GM23248 (cell line): ENCODE measurements around the gene TP53INP2. TPM values are rescaled to one million over a fixed set of nuclear protein-coding genes. Genes with fewer than 3 reads are reported as not detected.
A peak's percentile ranks its signal among the peaks of the same experiment; 100 is the strongest.

Experiments used
- DNase-seq: peaks from one replicate; pipeline ENCODE4 v3.0.0-alpha.2; 2015
- H2AFZ ChIP-seq: fragments of 200-600 bp; sonication (generic); 2 replicates; pipeline ENCODE4 v1.6.1; 2016; ENCODE audit warnings: antibody characterized with exemption
- H3F3A ChIP-seq: fragments of 200-600 bp; sonication (generic); 2 replicates; pipeline ENCODE4 v1.6.1; 2016; ENCODE audit warnings: mild to moderate bottlenecking, antibody characterized with exemption, mixed run types; ENCODE audit not compliant: insufficient read depth
- H3K27ac ChIP-seq: fragments of 200-600 bp; sonication (generic); 2 replicates; pipeline ENCODE4 v1.5.1; 2016; ENCODE audit warnings: mild to moderate bottlenecking
- H3K27me3 ChIP-seq: fragments of 200-600 bp; sonication (generic); replicated peaks from 2 replicates; pipeline ENCODE4 v1.6.1; 2016; ENCODE audit warnings: mild to moderate bottlenecking; ENCODE audit not compliant: insufficient read depth
- H3K36me3 ChIP-seq: fragments of 200-600 bp; sonication (generic); 2 replicates; pipeline ENCODE4 v1.6.1; 2016; ENCODE audit warnings: low read depth, mild to moderate bottlenecking
- H3K4me1 ChIP-seq: fragments of 200-600 bp; sonication (generic); 2 replicates; pipeline ENCODE4 v1.6.1; 2016; ENCODE audit warnings: mild to moderate bottlenecking; ENCODE audit not compliant: insufficient read depth
- H3K4me2 ChIP-seq: fragments of 200-600 bp; sonication (generic); one replicate; pipeline ENCODE4 v1.6.1; 2016; ENCODE audit warnings: mild to moderate bottlenecking; ENCODE audit not compliant: unreplicated experiment
- H3K4me3 ChIP-seq: fragments of 200-600 bp; sonication (generic); 2 replicates; pipeline ENCODE4 v1.5.1; 2016; ENCODE audit warnings: mild to moderate bottlenecking
- H3K79me2 ChIP-seq: fragments of 200-600 bp; sonication (generic); 2 replicates; pipeline ENCODE4 v1.6.1; 2016; ENCODE audit warnings: mild to moderate bottlenecking; ENCODE audit not compliant: insufficient read depth
- H3K9ac ChIP-seq: fragments of 200-600 bp; sonication (generic); 2 replicates; pipeline ENCODE4 v1.6.1; 2016; ENCODE audit warnings: mild to moderate bottlenecking
- H3K9me2 ChIP-seq: fragments of 200-600 bp; sonication (generic); 2 replicates; pipeline ENCODE4 v1.6.1; 2016; ENCODE audit warnings: mixed run types, mild to moderate bottlenecking, moderate library complexity; ENCODE audit not compliant: insufficient read depth
- H3K9me3 ChIP-seq: fragments of 200-600 bp; sonication (generic); one replicate; pipeline ENCODE4 v1.6.1; 2017; ENCODE audit warnings: low read depth
- H4K20me1 ChIP-seq: fragments of 200-600 bp; sonication (generic); 2 replicates; pipeline ENCODE4 v1.6.0; 2016; ENCODE audit not compliant: insufficient read depth
- EZH2 ChIP-seq: fragments of 200-600 bp; sonication (generic); IDR thresholded peaks from 2 replicates; pipeline ENCODE4 v1.6.1; 2018; ENCODE audit warnings: antibody characterized with exemption, mild to moderate bottlenecking; ENCODE audit not compliant: insufficient read depth, poor library complexity, severe bottlenecking
- EZH2phosphoT487 ChIP-seq: fragments of 200-600 bp; sonication (generic); IDR thresholded peaks from 2 replicates; pipeline ENCODE4 v1.6.1; 2018; ENCODE audit warnings: antibody characterized with exemption, moderate library complexity, mild to moderate bottlenecking, low read depth; ENCODE audit not compliant: insufficient read depth
- WGBS, 2 experiments: methylation state at CpG; one replicate each; pipeline ENCODE4 v1.1.6; 2015 to 2017; ENCODE audit warnings: low lambda C conversion rate in 2 of 2, low coverage in 1 of 2; ENCODE audit errors: missing lambda C conversion rate in 2 of 2; 5-methylcytosine and 5-hydroxymethylcytosine counted together
- in situ Hi-C: fragments of 300-500 bp; cut with MboI; formaldehyde crosslinking; loops from 2 replicates; pipeline ENCODE4 v1.15.0; 2020
- polyA plus RNA-seq: library from polyadenylated mRNA; unstranded; fragments of >200 nt; fragmentation: Nextera tagmentation; extraction: Ambion mirVana; gene quantifications from 2 replicates; pipeline ENCODE4 v1.2.1, GENCODE V29; 2016
- total RNA-seq: library from RNA; depleted of rRNA; stranded (reverse); fragments of >200 nt; shearing (Covaris generic); gene quantifications from 2 replicates; pipeline ENCODE4 v1.2.3, GENCODE V29; 2014

TP53INP2 gene
- total and polyA plus RNA-seq, 2 experiments from 2014 or later, result 3.9 to 4.4 TPM

DNA sequence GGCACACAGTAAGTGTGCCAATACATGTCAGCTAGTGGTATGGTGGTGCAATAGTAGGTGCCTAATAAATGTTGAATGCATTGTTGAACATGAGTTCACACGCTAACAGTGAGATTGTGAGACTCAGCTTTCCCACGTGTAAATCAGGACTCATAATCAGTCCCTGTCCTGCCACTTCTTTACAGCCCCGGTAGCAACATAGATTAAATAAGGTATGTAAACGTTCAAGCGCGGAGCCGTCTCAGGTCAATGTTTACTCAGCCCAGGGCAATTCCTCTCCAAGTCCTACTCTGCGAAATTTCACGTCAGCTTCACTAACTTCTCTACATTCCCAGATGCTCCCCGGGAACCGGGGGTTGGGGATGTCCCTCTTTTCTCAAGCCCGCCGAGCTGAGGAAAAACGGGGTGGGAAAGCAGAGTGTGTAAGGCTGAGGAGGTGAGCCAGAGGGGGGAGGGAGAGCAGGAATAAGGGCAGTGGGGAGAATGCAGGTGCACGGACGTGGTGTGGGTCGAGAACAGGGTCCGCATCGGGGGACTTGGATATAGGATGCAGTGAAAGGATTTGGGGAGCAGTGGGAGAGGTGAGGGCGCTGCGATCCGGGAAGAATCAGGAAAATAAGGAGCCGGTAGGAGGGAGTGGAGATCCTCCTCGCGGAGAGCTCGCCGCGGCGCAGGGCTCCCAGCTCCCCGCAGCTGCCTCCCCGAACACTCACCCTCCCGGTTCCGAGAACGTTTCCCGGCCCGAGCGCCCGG lies 544 bp upstream of the TP53INP2 start:
- no peaks in the 10 kb centered on the region for H3K36me3 ChIP-seq
- peak overlapping the region; percentile 88 for H2AFZ ChIP-seq
- 4 to 9% methylated on average over 21 to 38 of the region's 38 CpGs for WGBS, 2 experiments
- H3K27ac ChIP-seq, result peak overlapping the region; percentile 95
- H3K4me3 ChIP-seq, result peak overlapping the region; percentile 88
- TF ChIP-seq EZH2phosphoT487 (no peak), EZH2 (no peak)
- H3K79me2 ChIP-seq, result no peaks in the 10 kb centered on the region
- peak overlapping the region; percentile 100 for H3K9ac ChIP-seq
- peak; percentile 58 for DNase-seq
- H3K4me1 ChIP-seq, result peaks cover 15% of the 10 kb centered on the region
- H4K20me1 ChIP-seq, result no peaks in the 10 kb centered on the region
- peaks cover 9% of the 10 kb centered on the region; the same call in 1 of the 2 replicates for H3F3A ChIP-seq
- no peaks in the 10 kb centered on the region for H3K9me2 ChIP-seq
- H3K27me3 ChIP-seq, result no peaks in the 10 kb centered on the region
- in situ Hi-C loops, result loop anchor here (25.0 kb wide), 1 partner anchor 391 kb away; the partner anchor contains the start of gene AHCY
- no peaks in the 10 kb centered on the region for H3K9me3 ChIP-seq
- peak overlapping the region; percentile 94 for H3K4me2 ChIP-seq

DNA sequence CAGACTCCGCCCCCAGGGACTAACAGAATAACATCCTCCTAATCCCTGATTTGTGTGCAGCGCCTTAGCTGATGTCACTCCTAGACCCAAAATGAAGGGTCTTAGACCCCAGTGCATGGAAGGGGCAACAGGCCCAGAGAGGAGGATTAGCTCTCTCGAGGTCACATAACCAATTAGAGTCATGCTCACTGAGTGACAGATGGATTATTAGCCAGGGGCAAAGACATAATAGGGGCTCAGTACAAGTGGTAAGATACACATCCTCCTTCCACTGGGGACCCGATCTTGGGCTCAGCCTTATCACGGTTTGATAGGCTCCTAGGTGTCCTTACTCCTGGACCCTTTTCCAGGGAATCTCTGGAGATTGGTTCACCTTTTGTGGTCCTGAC lies 858 bp downstream of the TP53INP2 start:
- peak overlapping the region; percentile 88 for H2AFZ ChIP-seq
- H3K36me3 ChIP-seq, result no peaks in the 10 kb centered on the region
- H3K27me3 ChIP-seq, result no peaks in the 10 kb centered on the region
- in situ Hi-C loops, result loop anchor here (25.0 kb wide), 1 partner anchor 393 kb away; the partner anchor contains the start of gene AHCY
- peaks cover 15% of the 10 kb centered on the region for H3K4me1 ChIP-seq
- no peak for DNase-seq
- H3K79me2 ChIP-seq, result no peaks in the 10 kb centered on the region
- no peaks in the 10 kb centered on the region for H4K20me1 ChIP-seq
- TF ChIP-seq EZH2 (no peak), EZH2phosphoT487 (no peak)
- H3K9me2 ChIP-seq, result no peaks in the 10 kb centered on the region
- H3K9ac ChIP-seq, result peak overlapping the region; percentile 100
- peaks cover 9% of the 10 kb centered on the region; the same call in 1 of the 2 replicates for H3F3A ChIP-seq
- peak overlapping the region; percentile 88 for H3K4me3 ChIP-seq
- H3K27ac ChIP-seq, result peak overlapping the region; percentile 95
- H3K9me3 ChIP-seq, result no peaks in the 10 kb centered on the region
- WGBS, 2 experiments, result 24 to 25% methylated on average over 4 to 5 of the region's 5 CpGs
- peak overlapping the region; percentile 94 for H3K4me2 ChIP-seq

DNA sequence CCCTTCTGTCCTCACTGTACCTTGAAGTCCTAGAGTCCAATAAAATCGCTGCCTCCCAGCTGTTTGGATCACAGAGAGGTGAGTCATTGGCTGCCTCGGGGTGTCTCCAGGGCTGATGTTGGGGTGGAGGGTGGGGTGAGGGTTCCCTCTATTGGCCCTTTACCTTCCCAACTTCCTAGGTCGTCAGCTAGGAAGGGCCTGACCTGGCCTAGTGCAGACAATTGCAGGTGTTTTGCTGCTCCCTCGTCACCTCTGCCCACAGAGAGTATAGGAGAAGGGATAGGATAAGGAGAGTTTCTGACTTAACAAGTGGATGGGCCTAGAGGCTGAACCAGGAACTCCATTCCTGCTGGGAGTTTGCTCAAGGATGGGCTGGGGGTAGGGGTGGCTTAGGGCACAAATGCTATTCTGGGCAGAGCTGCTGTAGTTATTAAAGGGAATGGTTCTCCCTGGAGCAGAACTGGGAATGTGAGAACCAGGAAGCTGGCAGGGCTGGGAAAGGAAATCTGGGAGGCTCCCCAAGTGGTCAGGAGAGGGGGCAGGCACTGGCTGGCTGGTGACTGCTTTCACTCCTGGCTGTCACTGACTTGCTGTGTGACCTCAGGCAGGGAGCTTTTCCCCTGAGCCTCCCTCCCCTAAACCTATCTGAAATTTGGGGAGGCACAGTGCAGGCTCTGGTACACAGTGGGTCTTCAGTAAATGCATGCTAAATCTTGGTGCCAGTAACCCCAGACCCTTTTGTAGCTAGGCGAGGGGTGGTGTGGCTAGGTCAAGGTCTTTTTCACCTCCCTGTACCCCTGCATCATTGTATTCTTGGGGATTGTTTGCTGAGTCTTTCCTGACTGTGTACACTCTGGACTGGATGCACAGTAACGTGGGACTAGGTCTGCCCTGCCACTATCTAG lies 1.5 kb downstream of the TP53INP2 start:
- Histone ChIP-seq H3K9ac (peak overlapping the region; percentile 100), H3K9me3 (no peaks in the 10 kb centered on the region), H3K36me3 (no peaks in the 10 kb centered on the region), H2AFZ (no peak overlapping the region), H3K4me2 (peak overlapping the region; percentile 94), H4K20me1 (no peaks in the 10 kb centered on the region), H3K9me2 (no peaks in the 10 kb centered on the region), H3K79me2 (no peaks in the 10 kb centered on the region), H3K27ac (peak overlapping the region; percentile 95), H3K4me1 (peaks cover 15% of the 10 kb centered on the region), H3F3A (peaks cover 12% of the 10 kb centered on the region; the same call in 1 of the 2 replicates), H3K27me3 (no peaks in the 10 kb centered on the region), H3K4me3 (peak overlapping the region; percentile 88)
- TF ChIP-seq EZH2phosphoT487, result no peak
- TF ChIP-seq EZH2, result no peak
- WGBS, 2 experiments, result 38 to 48% methylated on average over 6 of the region's 6 CpGs
- in situ Hi-C loops, result loop anchor here (25.0 kb wide), 1 partner anchor 393 kb away; the partner anchor contains the start of gene AHCY
- peak; percentile 78 for DNase-seq

DNA sequence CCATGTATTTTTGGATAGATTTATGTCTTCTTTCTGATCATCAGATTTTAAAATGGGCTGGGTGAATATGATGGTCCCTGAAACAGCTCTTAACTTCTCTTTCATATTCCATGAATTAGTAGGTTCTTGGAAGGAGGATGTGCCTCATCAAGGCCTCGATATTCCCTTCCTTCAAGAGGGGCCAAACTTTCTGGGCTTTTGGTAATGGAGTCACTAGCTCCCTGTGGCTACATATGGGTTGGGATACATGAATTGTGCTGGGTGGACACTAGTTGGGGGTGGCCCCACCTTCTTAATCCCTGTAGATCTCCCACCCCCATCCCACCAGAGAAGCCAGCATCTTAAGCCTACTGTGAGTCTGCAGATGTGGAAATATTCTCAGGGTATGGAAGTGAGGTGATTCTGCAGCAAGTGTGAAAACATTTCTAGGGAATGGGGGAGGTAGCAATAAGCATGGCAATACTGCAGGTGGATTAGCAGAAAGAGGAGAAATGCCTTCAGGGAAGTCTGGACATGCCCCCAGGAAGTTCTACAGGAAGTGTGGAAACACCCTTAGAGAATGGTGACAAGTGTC lies 2.2 kb downstream of the TP53INP2 start:
- 94 to 97% methylated on average over 1 of the region's 1 CpG for WGBS, 2 experiments
- H4K20me1 ChIP-seq, result no peaks in the 10 kb centered on the region
- no peak for DNase-seq
- H3K9me3 ChIP-seq, result no peaks in the 10 kb centered on the region
- TF ChIP-seq EZH2 (no peak), EZH2phosphoT487 (no peak)
- no peak overlapping the region for H3K9ac ChIP-seq
- H2AFZ ChIP-seq, result no peak overlapping the region
- in situ Hi-C loops, result loop anchor here (25.0 kb wide), 1 partner anchor 394 kb away; the partner anchor contains the start of gene AHCY
- H3K27ac ChIP-seq, result no peak overlapping the region
- no peaks in the 10 kb centered on the region for H3K36me3 ChIP-seq
- H3F3A ChIP-seq, result peaks cover 13% of the 10 kb centered on the region; the same call in 1 of the 2 replicates
- no peak overlapping the region for H3K4me3 ChIP-seq
- peaks cover 15% of the 10 kb centered on the region for H3K4me1 ChIP-seq
- H3K27me3 ChIP-seq, result no peaks in the 10 kb centered on the region
- H3K79me2 ChIP-seq, result no peaks in the 10 kb centered on the region
- H3K4me2 ChIP-seq, result no peak overlapping the region
- H3K9me2 ChIP-seq, result no peaks in the 10 kb centered on the region
